ENCODE measurements around the gene CACNG7.

DNA sequence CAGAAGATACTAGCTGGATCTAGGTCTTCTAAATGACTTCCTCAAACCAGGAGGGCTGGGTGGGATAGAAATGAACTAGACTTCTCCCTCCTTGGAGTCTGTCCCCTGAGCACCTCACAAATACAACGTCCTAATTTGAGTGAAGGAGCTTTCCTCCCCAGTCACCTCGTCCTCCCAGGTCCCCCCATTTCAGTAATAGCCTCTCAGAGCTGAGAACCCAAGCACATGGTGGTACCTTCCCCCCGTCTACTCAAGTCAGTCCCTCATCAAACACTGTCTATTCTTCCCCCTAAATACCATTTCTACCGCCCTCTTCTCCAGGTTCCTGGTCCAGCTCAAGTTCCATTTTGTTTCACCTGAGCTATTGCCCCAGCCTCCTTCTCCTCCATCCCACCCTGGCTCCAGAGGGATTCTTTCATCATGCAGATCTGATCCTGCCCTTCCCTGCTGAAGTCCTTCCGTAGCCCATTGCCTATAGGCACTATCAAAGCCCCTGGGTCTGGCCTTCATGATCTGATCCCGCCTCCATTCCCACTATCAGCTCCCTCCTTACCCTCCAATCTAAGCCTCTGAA is 32.3 kb upstream of the CACNG7 start:
- TF ChIP-seq POLR2AphosphoS5 (IDR thresholded peaks at IDR 0.05), result no peak
- TF ChIP-seq POLR2A (IDR thresholded peaks at IDR 0.05), result no peak
- TF ChIP-seq, protein P1, sequence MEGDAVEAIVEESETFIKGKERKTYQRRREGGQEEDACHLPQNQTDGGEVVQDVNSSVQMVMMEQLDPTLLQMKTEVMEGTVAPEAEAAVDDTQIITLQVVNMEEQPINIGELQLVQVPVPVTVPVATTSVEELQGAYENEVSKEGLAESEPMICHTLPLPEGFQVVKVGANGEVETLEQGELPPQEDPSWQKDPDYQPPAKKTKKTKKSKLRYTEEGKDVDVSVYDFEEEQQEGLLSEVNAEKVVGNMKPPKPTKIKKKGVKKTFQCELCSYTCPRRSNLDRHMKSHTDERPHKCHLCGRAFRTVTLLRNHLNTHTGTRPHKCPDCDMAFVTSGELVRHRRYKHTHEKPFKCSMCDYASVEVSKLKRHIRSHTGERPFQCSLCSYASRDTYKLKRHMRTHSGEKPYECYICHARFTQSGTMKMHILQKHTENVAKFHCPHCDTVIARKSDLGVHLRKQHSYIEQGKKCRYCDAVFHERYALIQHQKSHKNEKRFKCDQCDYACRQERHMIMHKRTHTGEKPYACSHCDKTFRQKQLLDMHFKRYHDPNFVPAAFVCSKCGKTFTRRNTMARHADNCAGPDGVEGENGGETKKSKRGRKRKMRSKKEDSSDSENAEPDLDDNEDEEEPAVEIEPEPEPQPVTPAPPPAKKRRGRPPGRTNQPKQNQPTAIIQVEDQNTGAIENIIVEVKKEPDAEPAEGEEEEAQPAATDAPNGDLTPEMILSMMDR (IDR thresholded peaks at IDR 0.05), result no peak
